SK-N-MC (cell line): ENCODE results near the gene AKAP13.

Experiments used
- EZH2 ChIP-seq: fragments of 200-600 bp; sonication (generic); IDR thresholded peaks from one replicate; pipeline ENCODE4 v1.6.1; 2017; ENCODE audit warnings: antibody characterized with exemption
- FOXP2 ChIP-seq: optimal IDR thresholded peaks from 2 replicates; pipeline ENCODE3; 2011; ENCODE audit warnings: mild to moderate bottlenecking, moderate library complexity; ENCODE audit not compliant: insufficient read depth; ENCODE audit errors: extremely low read length, control extremely low read depth
- POLR2AphosphoS5 ChIP-seq: IDR thresholded peaks from 2 replicates; pipeline ENCODE4 v1.6.1; 2012; ENCODE audit warnings: mild to moderate bottlenecking, low read depth, low read length, borderline replicate concordance

DNA sequence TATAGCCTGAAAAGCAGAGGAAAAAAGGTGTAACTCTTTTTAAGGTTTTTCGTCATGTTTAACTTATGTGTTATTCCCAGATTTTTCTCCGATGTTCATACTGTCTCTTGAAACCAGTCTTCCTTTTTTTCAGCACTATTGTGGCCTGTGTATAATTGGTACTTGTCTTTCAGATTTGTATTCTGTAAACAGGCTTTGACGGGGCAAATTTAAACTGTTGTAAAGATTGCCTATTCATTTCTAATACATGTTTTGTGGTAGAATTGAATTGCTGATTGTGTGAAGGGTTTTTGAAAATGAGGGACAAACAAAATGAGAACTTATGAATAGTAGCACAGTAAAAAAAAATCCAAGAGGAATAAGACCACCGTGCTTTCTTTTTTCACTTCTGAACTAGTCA is 33.6 kb downstream of the AKAP13 start:
- no peak for TF ChIP-seq POLR2AphosphoS5
- no peak for TF ChIP-seq EZH2
- TF ChIP-seq FOXP2 = no peak
